ENCODE measurements around the gene ZCWPW1.
"Not testable (repeated sequence)": the region's sequence is repeated elsewhere in the genome, so short reads cannot be mapped to it uniquely, and the experiment has no call there.

The ZCWPW1 gene

GRCh38 chr7:100456562-100456961, 28.1 kb upstream of the ZCWPW1 start:
- H3K27me3 ChIP-seq: no peaks in the 10 kb centered on the region
- no peak overlapping the region for H3K4me3 ChIP-seq
- no peaks in the 10 kb centered on the region for H4K20me1 ChIP-seq
- H3K36me3 ChIP-seq: peaks cover 52% of the 10 kb centered on the region
- no peak overlapping the region; the same call in 1 of the 2 replicates for H3K9ac ChIP-seq
- no peaks in the 10 kb centered on the region for H3K9me3 ChIP-seq
- TF ChIP-seq Cebpa-rat (IDR thresholded peaks at IDR 0.05): no peak
- no peak overlapping the region for H3K4me2 ChIP-seq
- H3K4me1 ChIP-seq: peaks cover 49% of the 10 kb centered on the region
- H3K27ac ChIP-seq: no peak overlapping the region

GRCh38 chr7:100455206-100455605, 26.7 kb upstream of the ZCWPW1 start:
- no peaks in the 10 kb centered on the region for H4K20me1 ChIP-seq

GRCh38 chr7:100453854-100454253, 25.4 kb upstream of the ZCWPW1 start:
- H4K20me1 ChIP-seq, H3K9me3 ChIP-seq, H3K27me3 ChIP-seq: not testable (repeated sequence)
- peaks cover 27% of the 10 kb centered on the region for H3K36me3 ChIP-seq
- peak overlapping the region; percentile 85 for H3K4me2 ChIP-seq
- peak overlapping the region; percentile 70 for H3K9ac ChIP-seq
- H3K4me3 ChIP-seq: peak overlapping the region; percentile 55
- TF ChIP-seq Cebpa-rat (IDR thresholded peaks at IDR 0.05): 0 out of 2 replicates have a peak, but pooled peaks have one; percentile 39
- H3K27ac ChIP-seq: peak overlapping the region; percentile 88
- peaks cover 76% of the 10 kb centered on the region for H3K4me1 ChIP-seq

More at GRCh38 chr7:100455206-100455605, 26.7 kb upstream of the ZCWPW1 start:
- H3K36me3 ChIP-seq: peaks cover 39% of the 10 kb centered on the region
- TF ChIP-seq Cebpa-rat (IDR thresholded peaks at IDR 0.05): no peak
- H3K4me1 ChIP-seq: peaks cover 62% of the 10 kb centered on the region
- H3K4me3 ChIP-seq: 0 out of 2 replicates have a peak overlapping the region, but pooled peaks have one; percentile 55
- H3K9ac ChIP-seq: peak overlapping the region; percentile 70
- H3K9me3 ChIP-seq: no peaks in the 10 kb centered on the region
- H3K4me2 ChIP-seq: peak overlapping the region; percentile 85
- H3K27me3 ChIP-seq: no peaks in the 10 kb centered on the region
- peak overlapping the region; percentile 88 for H3K27ac ChIP-seq

- TF ChIP-seq Cebpa-rat (IDR thresholded peaks at IDR 0.05): no peak
- H3K27me3 ChIP-seq: no peaks in the 10 kb centered on the region
- H3K36me3 ChIP-seq: peaks cover 16% of the 10 kb centered on the region
- H3K27ac ChIP-seq: peak overlapping the region; percentile 88; the same call in 1 of the 2 replicates
- no peak overlapping the region for H3K9ac ChIP-seq
- peaks cover 79% of the 10 kb centered on the region for H3K4me1 ChIP-seq
- no peaks in the 10 kb centered on the region for H3K9me3 ChIP-seq
- no peak overlapping the region for H3K4me3 ChIP-seq
- peak overlapping the region; percentile 85; the same call in 1 of the 2 replicates for H3K4me2 ChIP-seq
- no peaks in the 10 kb centered on the region for H4K20me1 ChIP-seq
Measured at GRCh38 chr7:100452513-100452912, 24.0 kb upstream of the ZCWPW1 start.

- H3K4me2 ChIP-seq: peak overlapping the region; percentile 81
- peak; percentile 91 for TF ChIP-seq Cebpa-rat (IDR thresholded peaks at IDR 0.05)
- H3K4me3 ChIP-seq: no peak overlapping the region
- no peaks in the 10 kb centered on the region for H3K36me3 ChIP-seq
- H3K4me1 ChIP-seq: peaks cover 84% of the 10 kb centered on the region
- H3K9me3 ChIP-seq: no peaks in the 10 kb centered on the region
- no peaks in the 10 kb centered on the region for H3K27me3 ChIP-seq
- H3K9ac ChIP-seq: 0 out of 2 replicates have a peak overlapping the region, but pooled peaks have one; percentile 28
- no peaks in the 10 kb centered on the region for H4K20me1 ChIP-seq
- peak overlapping the region; percentile 52 for H3K27ac ChIP-seq
Measured at GRCh38 chr7:100449190-100449795, 20.8 kb upstream of the ZCWPW1 start.

- not testable (repeated sequence) for H3K4me2 ChIP-seq, H4K20me1 ChIP-seq, H3K36me3 ChIP-seq, H3K9me3 ChIP-seq, H3K27ac ChIP-seq, H3K27me3 ChIP-seq, H3K9ac ChIP-seq, H3K4me3 ChIP-seq
- H3K4me1 ChIP-seq: peaks cover 81% of the 10 kb centered on the region
Measured at GRCh38 chr7:100447363-100447762, 18.9 kb upstream of the ZCWPW1 start.

- Histone ChIP-seq H3K4me2 (peak overlapping the region; percentile 89), H3K27ac (peak overlapping the region; percentile 95), H3K4me1 (peaks cover 75% of the 10 kb centered on the region), H3K9me3 (no peaks in the 10 kb centered on the region), H3K36me3 (no peaks in the 10 kb centered on the region), H3K27me3 (no peaks in the 10 kb centered on the region), H4K20me1 (no peaks in the 10 kb centered on the region), H3K4me3 (no peak overlapping the region), H3K9ac (peak overlapping the region; percentile 19; the same call in 1 of the 2 replicates)
- TF ChIP-seq Cebpa-rat (IDR thresholded peaks at IDR 0.05): no peak
Measured at GRCh38 chr7:100446040-100446439, 17.5 kb upstream of the ZCWPW1 start.

- peak overlapping the region; percentile 79 for H3K9ac ChIP-seq
- no peaks in the 10 kb centered on the region for H3K27me3 ChIP-seq
- no peaks in the 10 kb centered on the region for H3K36me3 ChIP-seq
- H3K4me1 ChIP-seq: peaks cover 61% of the 10 kb centered on the region
- H3K4me3 ChIP-seq: peak overlapping the region; percentile 48
- no peak for TF ChIP-seq Cebpa-rat (IDR thresholded peaks at IDR 0.05)
- no peaks in the 10 kb centered on the region for H3K9me3 ChIP-seq
- no peaks in the 10 kb centered on the region for H4K20me1 ChIP-seq
- peak overlapping the region; percentile 95 for H3K27ac ChIP-seq
- H3K4me2 ChIP-seq: peak overlapping the region; percentile 89
Measured at GRCh38 chr7:100444311-100445278, 16.1 kb upstream of the ZCWPW1 start.

GRCh38 chr7:100443096-100443840, 14.8 kb upstream of the ZCWPW1 start:
- Histone ChIP-seq H3K27ac (peak overlapping the region; percentile 95), H3K27me3 (no peaks in the 10 kb centered on the region), H3K9ac (peak overlapping the region; percentile 79; the same call in 1 of the 2 replicates), H3K9me3 (no peaks in the 10 kb centered on the region), H3K4me1 (peaks cover 51% of the 10 kb centered on the region), H3K4me3 (no peak overlapping the region), H3K4me2 (peak overlapping the region; percentile 89), H4K20me1 (no peaks in the 10 kb centered on the region), H3K36me3 (no peaks in the 10 kb centered on the region)
- TF ChIP-seq Cebpa-rat (IDR thresholded peaks at IDR 0.05): no peak

All from BLaER1 (cell line).